Kidney (tissue), 22 donors: ENCODE results near the gene PPARA. TPM values are rescaled to one million over a fixed set of nuclear protein-coding genes. Genes with fewer than 3 reads are reported as not detected.

Experiments
- DNase-seq, 5 donors: peaks; one replicate each; pipeline ENCODE4 v3.0.0-alpha.2; 2013 to 2020
- FAIRE-seq: peaks from 2 replicates; lab custom pipeline; 2012; peaks lifted over from hg19 to GRCh38; lab: Jason Lieb, UNC
- H3K27ac ChIP-seq, 2 donors: one replicate each; pipeline ENCODE4 v1.7.0; 2013; ENCODE audit warnings: low read depth in 2 of 2, low read length in 2 of 2, inconsistent platforms in 1 of 2
- H3K27me3 ChIP-seq: one replicate; pipeline ENCODE4 v1.7.1; 2013; ENCODE audit warnings: low read length, inconsistent platforms; ENCODE audit not compliant: control insufficient read depth, insufficient read depth
- H3K36me3 ChIP-seq, 3 donors: one replicate each; pipeline versions ENCODE4 v1.7.0 to v1.7.1; 2013; ENCODE audit warnings: low read length in 3 of 3, control low read depth in 1 of 3, inconsistent platforms in 1 of 3; ENCODE audit not compliant: insufficient read depth in 3 of 3, control insufficient read depth in 2 of 3
- H3K4me1 ChIP-seq, 3 donors: one replicate each; pipeline versions ENCODE4 v1.7.0 to v1.7.1; 2013; ENCODE audit warnings: low read length in 3 of 3, inconsistent platforms in 1 of 3, low read depth in 1 of 3; ENCODE audit not compliant: control insufficient read depth in 2 of 3, insufficient read depth in 2 of 3
- H3K4me3 ChIP-seq, 3 donors: one replicate each; pipeline versions ENCODE4 v1.7.0 to v1.8.1; 2013; ENCODE audit warnings: low read length in 3 of 3, control low read depth in 1 of 3, inconsistent platforms in 1 of 3
- H3K9ac ChIP-seq, 3 donors: one replicate each; pipeline versions ENCODE4 v1.7.0 to v1.7.1; 2013; ENCODE audit warnings: low read length in 3 of 3, control low read depth in 1 of 3, inconsistent platforms in 1 of 3
- H3K9me3 ChIP-seq, 3 donors: one replicate each; pipeline versions ENCODE4 v1.7.0 to v1.7.1; 2013; ENCODE audit warnings: low read length in 3 of 3, control low read depth in 1 of 3, inconsistent platforms in 1 of 3; ENCODE audit not compliant: control insufficient read depth in 2 of 3, insufficient read depth in 1 of 3
- CTCF ChIP-seq: IDR thresholded peaks from 3 replicates; pipeline ENCODE4 v1.5.1; 2012; ENCODE audit warnings: mild to moderate bottlenecking, moderate library complexity, borderline replicate concordance; ENCODE audit not compliant: insufficient read depth; ENCODE audit errors: extremely low read depth
- intact Hi-C: fragments of 100-400 bp; cut with DNase I; formaldehyde crosslinking; loops from one replicate; pipeline ENCODE4 v1.11.1; 2022
- long read RNA-seq, 10 donors: library from polyadenylated mRNA in 1 of 10; unstranded in 1 of 10; transcript quantifications; one replicate each; pipeline ENCODE4 v2.0.0 and lab custom pipeline, GENCODE V29; 2021 to 2026
- polyA plus RNA-seq: library from polyadenylated mRNA; stranded (reverse); fragments of 350-450 nt; fragmentation: Illumina TruSeq; extraction: RNeasy Lipid Tissue Mini Kit (QIAGEN cat#74804); gene quantifications from one replicate; pipeline ENCODE4 v1.2.3, GENCODE V29; 2014; ENCODE audit warnings: low read depth, low replicate concordance; ENCODE audit not compliant: insufficient read depth
- total RNA-seq: library from RNA; stranded (reverse); fragmentation: NEBNext Ultra II Directional; extraction: Animal tissue kit (Norgen Biotek cat#: 25700); gene quantifications from one replicate; pipeline ENCODE4 v1.2.1, GENCODE V29; 2021
- donor health status: control.
- donor health status: control.
- donor health status: control.
- donor health status: control.
- donor health status: control.
- donor health status: DM: yes; HTN: yes; CAD: no.
- donor health status: Normal renal cell carcinoma (clear cell type).

PPARA gene
- total RNA-seq: 36.8 TPM
- polyA plus RNA-seq: 15.8 TPM
- long read RNA-seq, donor 1, partial matches to known transcripts: 11 of 11 reads
- long read RNA-seq, donor 1, other reads (novel, unspliced or antisense): 0 of 11 reads
- long read RNA-seq, donor 2, full-length matches to known transcripts: 1 of 8 reads
- long read RNA-seq, donor 2, partial matches to known transcripts: 7 of 8 reads
- long read RNA-seq, donor 2, other reads (novel, unspliced or antisense): 0 of 8 reads
- long read RNA-seq, donor 3, full-length matches to known transcripts: 2 of 8 reads
- long read RNA-seq, donor 3, partial matches to known transcripts: 0 of 8 reads
- long read RNA-seq, donor 3, other reads (novel, unspliced or antisense): 6 of 8 reads
- long read RNA-seq, donor 4, partial matches to known transcripts: 0 of 1 reads
- long read RNA-seq, donor 4, other reads (novel, unspliced or antisense): 0 of 1 reads
- long read RNA-seq, donor 5: 0 reads
- long read RNA-seq, donor 6: 0 reads
- long read RNA-seq, donor 7, full-length matches to known transcripts: 1 of 28 reads
- long read RNA-seq, donor 7, partial matches to known transcripts: 11 of 28 reads
- long read RNA-seq, donor 7, other reads (novel, unspliced or antisense): 16 of 28 reads
- long read RNA-seq, donor 8, partial matches to known transcripts: 0 of 5 reads
- long read RNA-seq, donor 8, other reads (novel, unspliced or antisense): 5 of 5 reads
- long read RNA-seq, donor 9, partial matches to known transcripts: 0 of 3 reads
- long read RNA-seq, donor 9, other reads (novel, unspliced or antisense): 0 of 3 reads
- long read RNA-seq, donor 10, partial matches to known transcripts: 0 of 3 reads
- long read RNA-seq, donor 10, other reads (novel, unspliced or antisense): 0 of 3 reads

- DNase-seq (peak; percentile 78 to 97 (median 85)), FAIRE-seq (no peak)
- H3K4me3 ChIP-seq: peak within 1 kb of the TSS; percentile 51 to 84 (median 84)
- H3K27ac ChIP-seq: peak within 1 kb of the TSS; percentile 95 to 97
- H3K9me3 ChIP-seq: no peaks in the 10 kb centered on the region
- peaks cover 0 to 29% (median 28%) of the 10 kb centered on the region in 3 donors for H3K4me1 ChIP-seq
- H3K36me3 ChIP-seq: no peaks in the 10 kb centered on the region
- no peak for TF ChIP-seq CTCF
- intact Hi-C loops: no loop called here
- H3K27me3 ChIP-seq: no peaks in the 10 kb centered on the region
- H3K9ac ChIP-seq: peak within 1 kb of the TSS; percentile 18 to 81 (median 80)
Observed at GRCh38 chr22:46150034-46150654, at the start of gene PPARA. Gene PPARA (plus strand): TSS chr22:46150526. CDS start chr22:46198384, 47,858 bp downstream.

- Histone ChIP-seq H3K9ac (no peak overlapping the region), H3K27ac (peak overlapping the region; percentile 32 to 67), H3K9me3 (no peaks in the 10 kb centered on the region), H3K36me3 (peaks cover 0 to 65% (median 12%) of the 10 kb centered on the region in 3 donors), H3K27me3 (no peaks in the 10 kb centered on the region), H3K4me1 (peaks cover 0 to 69% (median 44%) of the 10 kb centered on the region in 3 donors), H3K4me3 (no peak overlapping the region)
- FAIRE-seq (no peak), DNase-seq (no peak)
- intact Hi-C loops: no loop called here
- no peak for TF ChIP-seq CTCF
Observed at GRCh38 chr22:46102159-46102558, 48.2 kb upstream of the PPARA start.

DNA sequence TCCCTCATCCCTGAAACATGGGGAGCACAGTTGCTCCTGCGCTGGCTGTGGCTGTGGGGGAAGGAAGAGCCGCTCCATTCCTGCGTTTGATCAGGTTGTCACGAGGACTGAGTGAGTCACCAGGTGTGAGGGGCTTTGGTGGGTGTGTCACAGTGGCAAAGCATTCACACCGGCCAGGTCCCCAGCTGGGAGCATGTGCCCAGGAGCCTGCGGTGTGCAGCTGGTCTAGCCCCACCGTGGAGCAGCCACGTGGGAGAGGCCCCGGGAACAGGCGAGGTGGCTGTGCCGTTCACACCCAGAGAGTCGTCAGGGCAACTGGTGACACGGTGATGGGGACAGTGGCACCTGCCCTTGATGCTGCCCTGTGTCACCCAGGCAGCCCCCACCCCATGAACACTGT lies 47.6 kb upstream of the PPARA start:
- no peak for TF ChIP-seq CTCF
- Histone ChIP-seq H3K27me3 (no peaks in the 10 kb centered on the region), H3K9ac (no peak overlapping the region), H3K27ac (peak overlapping the region; percentile 32 to 67), H3K36me3 (peaks cover 0 to 67% (median 12%) of the 10 kb centered on the region in 3 donors), H3K9me3 (no peaks in the 10 kb centered on the region), H3K4me3 (no peak overlapping the region), H3K4me1 (peaks cover 0 to 75% (median 44%) of the 10 kb centered on the region in 3 donors)
- FAIRE-seq: no peak
- DNase-seq: no peak
- intact Hi-C loops: no loop called here
